Measurements from ENCODE around the gene UBE4A. TPM values are rescaled to one million over a fixed set of nuclear protein-coding genes. Genes with fewer than 3 reads are reported as not detected.

UBE4A gene
- total and polyA plus RNA-seq, 9 of the 15 experiments (the other 6 are each of a cell fraction or from before 2014, with no cell fraction given), result 13.5 to 45.2 (median 26.8) TPM

GRCh38 chr11:118401151-118401879 lies 41.9 kb downstream of the UBE4A start, which contains the start of gene ATP5MG (continued):
- TF ChIP-seq KLF10 (CRISPR knock-in tag; IDR thresholded peaks at IDR 0.05) (no peak), CREB3 (tag; conservative IDR thresholded peaks at IDR 0.05; ENCODE audit: low read depth) (no peak), BCL6 (CRISPR knock-in tag; IDR thresholded peaks at IDR 0.05) (no peak), ARID3A (IDR thresholded peaks at IDR 0.05; ENCODE audit: borderline replicate concordance, low read depth, low read length) (no peak), HBP1 (CRISPR knock-in tag; IDR thresholded peaks at IDR 0.05) (no peak), KDM1A (IDR thresholded peaks at IDR 0.05) (peak in 1 of 2 experiments; percentile 43; a peak in 2 of 4 replicates), RCOR1 (IDR thresholded peaks at IDR 0.05; ENCODE audit: borderline replicate concordance in 1 of 2, low read depth in 2 of 2, low read length in 2 of 2) (no peak), NR0B1 (IDR thresholded peaks at IDR 0.05; ENCODE audit: partially characterized antibody) (no peak), TRIM24 (IDR thresholded peaks at IDR 0.05) (no peak), C11orf30 (IDR thresholded peaks at IDR 0.05; ENCODE audit: low read depth) (peak; percentile 80), DIDO1 (tag; IDR thresholded peaks at IDR 0.05; ENCODE audit: low read depth) (peak; percentile 55; the same call in 1 of the 2 replicates), ZNF41 (CRISPR knock-in tag; conservative IDR thresholded peaks at IDR 0.05) (no peak), ZNF77 (CRISPR knock-in tag; IDR thresholded peaks at IDR 0.05) (no peak), NFYB (IDR thresholded peaks at IDR 0.05; ENCODE audit: extremely low read depth, insufficient read length) (no peak), SPI1 (IDR thresholded peaks at IDR 0.05; ENCODE audit: borderline replicate concordance, low read depth, low read length) (no peak), ZNF609 (CRISPR knock-in tag; IDR thresholded peaks at IDR 0.05; ENCODE audit: borderline replicate concordance) (no peak), ZNF347 (CRISPR knock-in tag; IDR thresholded peaks at IDR 0.05; ENCODE audit: low read depth) (no peak), ZNF384 (IDR thresholded peaks at IDR 0.05; ENCODE audit: low read depth, low read length) (no peak)

Data from K562 (cell line).